Renal cortical epithelial cell (primary cell): Measurements from ENCODE around the gene NOP14. TPM values are rescaled to one million over a fixed set of nuclear protein-coding genes. Genes with fewer than 3 reads are reported as not detected.
"Not testable (repeated sequence)": the region's sequence is repeated elsewhere in the genome, so short reads cannot be mapped to it uniquely, and the experiment has no call there.

Experiments
- DNase-seq: peaks from one replicate; pipeline ENCODE4 v3.0.0-alpha.2; 2011; ENCODE audit warnings: low read depth
- total RNA-seq: library from RNA; depleted of rRNA; stranded (reverse); fragments of >200 nt; gene quantifications from 2 replicates; pipeline ENCODE4 v1.2.3, GENCODE V29; 2014

The NOP14 gene
- total RNA-seq, 1 donor from 2014 or later = 30.5 TPM

- no peak for DNase-seq
Observed at GRCh38 chr4:2942532-2943363, 20.5 kb downstream of the NOP14 start.

- DNase-seq = no peak
Observed at GRCh38 chr4:2942037-2942531, 21.1 kb downstream of the NOP14 start.

- no peak for DNase-seq
Observed at GRCh38 chr4:2941138-2942036, 21.8 kb downstream of the NOP14 start.

GRCh38 chr4:2940267-2941137 is 22.7 kb downstream of the NOP14 start:
- no peak for DNase-seq

- DNase-seq = no peak
Observed at GRCh38 chr4:2939383-2940243, 23.6 kb downstream of the NOP14 start.

- DNase-seq = no peak
Observed at GRCh38 chr4:2938906-2939305, 24.3 kb downstream of the NOP14 start.

- DNase-seq = not testable (repeated sequence)
Observed at GRCh38 chr4:2938411-2938810, 24.8 kb downstream of the NOP14 start.

GRCh38 chr4:2937986-2938385 is 25.2 kb downstream of the NOP14 start:
- no peak for DNase-seq

GRCh38 chr4:2937146-2937857 is 25.9 kb downstream of the NOP14 start:
- peak; percentile 72 for DNase-seq

GRCh38 chr4:2936773-2937145 is 26.4 kb downstream of the NOP14 start:
- peak; percentile 54 for DNase-seq

- peak; percentile 74 for DNase-seq
Observed at GRCh38 chr4:2935762-2936743, 27.2 kb downstream of the NOP14 start.

GRCh38 chr4:2934813-2935761 is 28.1 kb downstream of the NOP14 start:
- DNase-seq = peak; percentile 72

- peak; percentile 17 for DNase-seq
Observed at GRCh38 chr4:2934077-2934812, 29.0 kb downstream of the NOP14 start.

GRCh38 chr4:2933566-2934076 is 29.6 kb downstream of the NOP14 start:
- DNase-seq = no peak

GRCh38 chr4:2932951-2933565 is 30.1 kb downstream of the NOP14 start:
- DNase-seq = no peak

GRCh38 chr4:2932321-2932950 is 30.8 kb downstream of the NOP14 start:
- DNase-seq = no peak
